SK-N-DZ (cell line): Measurements from ENCODE around the gene MTHFD1L.

Experiments
- small RNA-seq, 2 experiments: library from RNA; depleted of rRNA; stranded (forward); fragments of <200 nt; gene quantifications; one replicate each; pipeline ENCODE3, GENCODE V24; 2014

Gene MTHFD1L

Small RNA genes lying within 50 kb of the gene (small RNA-seq; reads per million reads assigned to genes)
- gene RNU6-302P, result 0 reads per million in 2 experiments
